Mesendoderm (in vitro differentiated cells): ENCODE measurements around the gene TNKS1BP1.
A peak's percentile ranks its signal among the peaks of the same experiment; 100 is the strongest.

Experiments used
- DNase-seq: peaks from one replicate; pipeline ENCODE4 v3.0.0; 2013
- H2AK5ac ChIP-seq: 2 replicates; pipeline ENCODE4 v1.6.1; 2013; ENCODE audit warnings: low read length, inconsistent platforms
- H2BK120ac ChIP-seq: 2 replicates; pipeline ENCODE4 v1.6.1; 2013; ENCODE audit warnings: low read depth, mild to moderate bottlenecking, low read length, moderate library complexity, mixed read lengths
- H2BK15ac ChIP-seq: replicated peaks from 2 replicates; pipeline ENCODE4 v1.6.1; 2013; ENCODE audit warnings: low read depth, mild to moderate bottlenecking, moderate library complexity
- H2BK5ac ChIP-seq: 2 replicates; pipeline ENCODE4 v1.6.1; 2013; ENCODE audit warnings: low read length, inconsistent platforms
- H3K18ac ChIP-seq: 2 replicates; pipeline ENCODE4 v1.6.1; 2013; ENCODE audit warnings: mild to moderate bottlenecking, low read length, mixed read lengths
- H3K23ac ChIP-seq: one replicate; pipeline ENCODE4 v1.6.1; 2013; ENCODE audit warnings: low read length
- H3K27ac ChIP-seq: 2 replicates; pipeline ENCODE4 v1.5.1; 2013; ENCODE audit warnings: low read depth, mild to moderate bottlenecking, inconsistent platforms, low read length, moderate library complexity
- H3K27me3 ChIP-seq: 2 replicates; pipeline ENCODE4 v1.6.1; 2013; ENCODE audit warnings: low read length, control low read depth, mild to moderate bottlenecking, inconsistent platforms; ENCODE audit not compliant: insufficient read depth, poor library complexity
- H3K36me3 ChIP-seq: 2 replicates; pipeline ENCODE4 v1.6.1; 2013; ENCODE audit warnings: low read length, inconsistent platforms; ENCODE audit not compliant: control insufficient read depth, insufficient read depth
- H3K4ac ChIP-seq: one replicate; pipeline ENCODE4 v1.6.1; 2013; ENCODE audit warnings: low read depth, mild to moderate bottlenecking, low read length, moderate library complexity
- H3K4me1 ChIP-seq: 2 replicates; pipeline ENCODE4 v1.6.1; 2013; ENCODE audit warnings: low read depth, low read length, inconsistent platforms; ENCODE audit not compliant: control insufficient read depth
- H3K4me2 ChIP-seq: 2 replicates; pipeline ENCODE4 v1.6.1; 2013; ENCODE audit warnings: low read length
- H3K4me3 ChIP-seq: 2 replicates; pipeline ENCODE4 v1.5.1; 2013; ENCODE audit warnings: mild to moderate bottlenecking, low read length
- H3K56ac ChIP-seq: one replicate; pipeline ENCODE4 v1.6.1; 2013; ENCODE audit warnings: low read length
- H3K79me1 ChIP-seq: 2 replicates; pipeline ENCODE4 v1.6.1; 2013; ENCODE audit warnings: low read length, inconsistent platforms
- H3K79me2 ChIP-seq: 2 replicates; pipeline ENCODE4 v1.6.1; 2013; ENCODE audit warnings: mild to moderate bottlenecking, low read length; ENCODE audit not compliant: control insufficient read depth, insufficient read depth
- H3K9ac ChIP-seq: 2 replicates; pipeline ENCODE4 v1.6.1; 2013; ENCODE audit warnings: low read length, inconsistent platforms
- H4K5ac ChIP-seq: one replicate; pipeline ENCODE4 v1.6.1; 2013; ENCODE audit warnings: low read length
- H4K8ac ChIP-seq: one replicate; pipeline ENCODE4 v1.6.1; 2013; ENCODE audit warnings: low read depth, mild to moderate bottlenecking, control low read depth, low read length, moderate library complexity
- WGBS: extraction: QIAGEN DNeasy Blood & Tissue Kit; methylation state at CpG from one replicate; pipeline ENCODE4 v1.1.7; 2013; ENCODE audit warnings: low lambda C conversion rate, missing lambda C conversion rate; ENCODE audit not compliant: insufficient coverage; ENCODE audit errors: extremely low coverage; 5-methylcytosine and 5-hydroxymethylcytosine counted together

The TNKS1BP1 gene

DNA sequence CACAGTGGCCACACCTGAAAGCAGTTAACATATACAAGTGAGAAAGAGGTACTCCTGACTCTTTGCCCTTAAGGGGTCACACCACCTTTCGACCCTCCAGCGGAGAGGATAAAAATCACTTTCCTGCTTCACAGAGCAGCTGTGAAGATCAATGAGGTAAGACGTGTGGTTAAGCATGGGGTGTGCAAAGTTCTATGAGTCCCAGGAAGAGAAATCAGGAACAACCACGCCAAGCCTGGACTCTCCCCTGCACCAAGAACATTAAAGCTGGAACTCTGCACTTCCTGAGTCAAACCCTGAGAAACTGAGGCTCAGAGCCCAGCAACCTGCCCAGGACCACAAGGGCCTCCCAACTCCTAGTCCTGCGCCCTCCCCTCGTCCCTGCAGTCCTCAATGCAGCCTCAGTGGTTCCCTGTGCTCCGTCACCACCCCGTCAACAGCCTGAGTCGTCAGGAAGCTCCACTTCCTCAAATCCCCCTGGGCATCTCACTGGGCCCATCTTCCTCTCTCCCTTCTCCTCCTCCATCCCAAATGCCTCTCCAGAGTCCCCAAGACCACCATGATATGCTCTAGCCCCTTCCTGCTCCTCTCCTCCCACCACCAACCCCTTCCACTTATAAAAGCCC lies 17.7 kb downstream of the TNKS1BP1 start:
- Histone ChIP-seq H2BK5ac (no peak overlapping the region), H4K8ac (no peak overlapping the region), H3K4me3 (no peak overlapping the region), H3K4me1 (peaks cover 8% of the 10 kb centered on the region), H3K79me2 (peaks cover 17% of the 10 kb centered on the region), H2BK120ac (no peak overlapping the region), H3K18ac (no peak overlapping the region), H2BK15ac (no peak overlapping the region), H2AK5ac (no peak overlapping the region), H3K27me3 (no peaks in the 10 kb centered on the region), H3K4ac (no peak overlapping the region), H3K36me3 (peaks cover 9% of the 10 kb centered on the region), H3K9ac (no peak overlapping the region), H3K4me2 (no peak overlapping the region), H3K27ac (no peak overlapping the region), H3K79me1 (peaks cover 39% of the 10 kb centered on the region), H3K56ac (no peak overlapping the region), H4K5ac (no peak overlapping the region), H3K23ac (no peak overlapping the region)
- no peak for DNase-seq
- WGBS: no CpG with 5 or more reads among the region's 9 CpGs

DNA sequence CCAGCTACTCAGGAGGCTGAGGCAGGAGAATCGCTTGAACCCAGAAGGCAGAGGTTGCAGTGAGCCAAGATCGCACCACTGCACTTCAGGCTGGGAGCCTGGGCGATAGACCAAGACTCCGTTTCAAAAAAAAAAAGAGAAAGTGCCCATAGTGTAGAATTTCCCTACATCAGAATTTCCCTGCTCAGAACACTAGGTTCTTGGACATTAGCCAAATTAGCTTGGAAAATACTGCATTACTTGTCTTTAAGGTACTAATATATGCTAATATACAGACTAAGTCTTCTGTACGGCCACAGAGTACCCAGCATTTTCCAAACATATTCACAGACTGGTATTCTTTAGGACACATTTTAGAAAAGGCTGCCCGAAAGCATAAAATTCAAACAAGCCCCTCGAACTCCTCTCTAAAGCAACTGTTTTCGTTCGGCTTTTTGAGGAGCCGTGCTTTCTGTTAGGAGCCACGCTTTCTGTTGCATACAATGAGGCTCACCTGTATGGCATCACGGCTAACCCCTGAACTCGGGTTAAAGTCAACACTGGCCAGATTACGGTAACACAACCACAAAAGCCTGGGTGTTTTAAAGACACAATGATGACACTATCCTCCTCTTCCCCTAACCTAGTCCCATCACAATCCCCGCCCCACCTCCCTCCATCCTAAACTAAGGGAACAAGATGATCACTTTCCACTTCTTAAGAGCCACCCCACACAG lies 18.4 kb downstream of the TNKS1BP1 start:
- no peak overlapping the region for H3K23ac ChIP-seq
- H3K9ac ChIP-seq: no peak overlapping the region
- H3K4ac ChIP-seq: no peak overlapping the region
- no peak overlapping the region for H4K5ac ChIP-seq
- H3K27me3 ChIP-seq: no peaks in the 10 kb centered on the region
- H2BK15ac ChIP-seq: no peak overlapping the region
- no peak for DNase-seq
- no peak overlapping the region for H2BK5ac ChIP-seq
- no CpG with 5 or more reads among the region's 15 CpGs for WGBS
- no peak overlapping the region for H2AK5ac ChIP-seq
- H3K56ac ChIP-seq: no peak overlapping the region
- no peak overlapping the region for H3K27ac ChIP-seq
- H3K79me1 ChIP-seq: peaks cover 39% of the 10 kb centered on the region
- H3K18ac ChIP-seq: no peak overlapping the region
- H2BK120ac ChIP-seq: no peak overlapping the region
- H3K4me1 ChIP-seq: peaks cover 4% of the 10 kb centered on the region
- peaks cover 12% of the 10 kb centered on the region for H3K36me3 ChIP-seq
- peaks cover 17% of the 10 kb centered on the region for H3K79me2 ChIP-seq
- H3K4me2 ChIP-seq: no peak overlapping the region
- no peak overlapping the region for H4K8ac ChIP-seq
- H3K4me3 ChIP-seq: no peak overlapping the region

DNA sequence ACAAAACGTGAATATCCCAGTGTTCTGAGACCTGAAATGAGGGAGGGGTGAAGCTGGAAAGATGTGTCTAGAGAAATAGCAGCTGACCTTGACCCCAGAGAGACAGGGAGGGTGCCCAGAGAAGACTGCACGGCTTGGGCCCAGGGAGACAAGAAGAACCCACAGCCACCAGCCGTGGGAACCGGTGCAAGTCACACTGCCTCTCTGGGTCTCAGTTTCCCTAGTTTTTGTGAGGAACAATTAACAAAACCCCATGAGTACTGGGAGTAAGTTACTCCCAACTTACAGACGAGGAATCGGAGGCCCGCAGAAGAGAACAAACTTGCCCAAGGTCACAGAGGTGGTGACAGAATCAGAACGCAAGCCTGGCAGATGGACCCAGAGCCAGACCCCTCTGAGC lies 19.2 kb downstream of the TNKS1BP1 start:
- no peak for DNase-seq
- no peaks in the 10 kb centered on the region for H3K27me3 ChIP-seq
- no peak overlapping the region for H3K56ac ChIP-seq
- no peak overlapping the region for H3K18ac ChIP-seq
- peaks cover 14% of the 10 kb centered on the region for H3K79me2 ChIP-seq
- H3K4me3 ChIP-seq: no peak overlapping the region
- no CpG with 5 or more reads among the region's 8 CpGs for WGBS
- H2BK120ac ChIP-seq: no peak overlapping the region
- no peak overlapping the region for H3K23ac ChIP-seq
- H3K79me1 ChIP-seq: peaks cover 36% of the 10 kb centered on the region
- no peak overlapping the region for H2BK15ac ChIP-seq
- peaks cover 19% of the 10 kb centered on the region for H3K36me3 ChIP-seq
- H3K4ac ChIP-seq: no peak overlapping the region
- peaks cover under 1% of the 10 kb centered on the region for H3K4me1 ChIP-seq
- H3K9ac ChIP-seq: no peak overlapping the region
- H4K5ac ChIP-seq: no peak overlapping the region
- H3K4me2 ChIP-seq: no peak overlapping the region
- no peak overlapping the region for H2BK5ac ChIP-seq
- H2AK5ac ChIP-seq: no peak overlapping the region
- H3K27ac ChIP-seq: no peak overlapping the region
- no peak overlapping the region for H4K8ac ChIP-seq

DNA sequence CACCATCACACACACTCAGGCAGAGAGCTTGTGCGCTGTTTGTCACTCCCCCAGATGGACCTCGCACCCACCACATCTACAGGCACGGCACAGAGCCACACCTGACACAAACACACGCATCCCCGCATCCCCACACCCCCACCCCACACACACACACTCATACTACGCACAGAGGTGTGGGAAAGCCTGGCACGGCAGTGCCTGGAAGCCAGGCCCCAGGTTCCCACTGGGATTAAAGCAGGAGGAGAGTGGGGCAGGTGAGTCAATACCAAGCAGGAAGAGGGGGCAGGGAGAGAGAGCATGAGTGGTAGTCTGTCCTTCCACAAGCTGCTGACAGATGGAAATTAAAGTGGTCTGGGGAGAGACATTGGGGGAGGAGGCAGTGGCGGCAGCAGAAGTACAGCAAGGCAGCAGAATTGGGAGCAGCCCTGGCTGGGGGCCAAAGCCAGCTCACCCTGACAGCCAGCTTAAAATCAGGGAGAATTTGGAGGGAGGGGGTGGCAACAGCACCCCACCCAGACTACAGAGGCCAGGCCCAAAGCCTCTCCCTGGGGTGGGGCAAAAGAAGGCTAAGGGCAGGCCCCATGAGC lies 20.7 kb downstream of the TNKS1BP1 start:
- H3K4me2 ChIP-seq: no peak overlapping the region

DNA sequence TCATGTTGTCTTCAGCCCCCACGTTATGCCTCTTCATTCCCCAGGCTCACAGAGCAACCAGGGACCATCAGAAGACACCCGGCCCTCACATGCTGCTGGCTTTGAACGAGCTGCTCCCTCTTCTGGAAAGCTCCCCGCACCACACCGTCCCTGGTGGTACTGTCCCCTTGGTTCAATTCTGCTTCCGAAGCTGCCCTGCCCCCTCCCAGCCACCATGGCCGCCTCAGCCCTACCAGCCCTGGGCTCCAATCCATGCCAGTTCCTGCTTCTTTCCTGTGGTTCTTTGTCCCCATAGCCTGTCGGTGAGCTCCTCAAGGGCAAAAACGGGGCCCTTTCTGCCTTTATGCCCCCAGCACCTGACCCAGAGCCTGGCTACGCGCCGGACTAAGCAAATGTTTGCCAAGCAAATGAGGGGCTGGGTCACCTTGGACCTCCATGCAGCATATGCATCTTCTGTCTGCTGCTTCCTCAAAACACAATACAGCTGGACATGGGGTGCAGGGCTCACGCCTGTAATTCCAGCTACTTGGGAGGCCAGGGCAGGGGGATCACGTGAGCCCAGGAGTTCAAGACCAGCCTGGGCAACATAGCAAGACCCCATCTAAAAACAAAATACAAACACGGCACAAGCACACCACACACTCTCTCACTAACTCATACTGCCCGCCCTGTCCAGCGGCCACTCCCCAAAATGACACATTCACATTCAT lies 21.3 kb downstream of the TNKS1BP1 start:
- Histone ChIP-seq H2AK5ac (no peak overlapping the region), H3K79me2 (peaks cover 13% of the 10 kb centered on the region), H3K18ac (no peak overlapping the region), H2BK120ac (no peak overlapping the region), H3K79me1 (peaks cover 23% of the 10 kb centered on the region), H3K27ac (no peak overlapping the region), H3K4me2 (no peak overlapping the region), H2BK5ac (no peak overlapping the region), H2BK15ac (no peak overlapping the region), H3K4me3 (no peak overlapping the region), H3K4me1 (no peaks in the 10 kb centered on the region), H3K36me3 (peaks cover 22% of the 10 kb centered on the region), H4K8ac (no peak overlapping the region), H4K5ac (no peak overlapping the region), H3K23ac (no peak overlapping the region), H3K9ac (no peak overlapping the region), H3K56ac (no peak overlapping the region), H3K4ac (no peak overlapping the region), H3K27me3 (no peaks in the 10 kb centered on the region)
- DNase-seq: peak; percentile 49
- no CpG with 5 or more reads among the region's 17 CpGs for WGBS

More for the DNA sequence above, 20.7 kb downstream of the TNKS1BP1 start:
- Histone ChIP-seq H2BK15ac (no peak overlapping the region), H3K4me3 (no peak overlapping the region), H3K27me3 (no peaks in the 10 kb centered on the region), H3K79me2 (peaks cover 13% of the 10 kb centered on the region), H3K79me1 (peaks cover 25% of the 10 kb centered on the region), H2BK5ac (no peak overlapping the region), H3K4ac (no peak overlapping the region), H3K27ac (no peak overlapping the region), H3K9ac (no peak overlapping the region), H3K23ac (no peak overlapping the region), H2AK5ac (no peak overlapping the region), H3K36me3 (peaks cover 20% of the 10 kb centered on the region), H4K5ac (no peak overlapping the region), H3K4me1 (no peaks in the 10 kb centered on the region), H4K8ac (no peak overlapping the region), H3K18ac (no peak overlapping the region), H2BK120ac (no peak overlapping the region), H3K56ac (no peak overlapping the region)
- DNase-seq: no peak
- no CpG with 5 or more reads among the region's 8 CpGs for WGBS
